Ovary (tissue), 9 donors: ENCODE measurements around the gene MCFD2. TPM values are rescaled to one million over a fixed set of nuclear protein-coding genes. Genes with fewer than 3 reads are reported as not detected.

Source experiments
- DNase-seq, 5 donors: peaks; one replicate each; pipeline ENCODE4 v3.0.0-alpha.2; 2019 to 2020
- H3K27ac ChIP-seq, 2 donors: fragments of 200-600 bp; one replicate each; pipeline versions ENCODE4 v1.5.1 to v1.8.0; 2019 to 2022
- H3K27me3 ChIP-seq: fragments of 200-600 bp; one replicate; pipeline ENCODE4 v1.8.0; 2022
- H3K36me3 ChIP-seq: fragments of 200-600 bp; sonication (generic); one replicate; pipeline ENCODE4 v1.5.1; 2019
- H3K4me1 ChIP-seq: one replicate; pipeline ENCODE4 v1.8.1; 2013; ENCODE audit warnings: mild to moderate bottlenecking, moderate library complexity; ENCODE audit not compliant: insufficient read depth
- H3K4me3 ChIP-seq: fragments of 200-600 bp; sonication (generic); one replicate; pipeline ENCODE4 v1.5.1; 2017
- H3K9me3 ChIP-seq, 2 donors: fragments of 200-600 bp in 1 of 2; sonication (generic) in 1 of 2; one replicate each; pipeline versions ENCODE4 v1.5.1 to v1.8.1; 2013 to 2019; ENCODE audit warnings: mild to moderate bottlenecking in 1 of 2, moderate library complexity in 1 of 2
- EP300 ChIP-seq: sonication (generic); formaldehyde crosslinking; IDR thresholded peaks from one replicate; pipeline ENCODE4 v1.6.1; 2017; ENCODE audit warnings: antibody characterized with exemption
- POLR2A ChIP-seq: fragments of 450-650 bp; IDR thresholded peaks from one replicate; pipeline ENCODE4 v1.6.1; 2017; ENCODE audit warnings: antibody characterized with exemption, mild to moderate bottlenecking, moderate library complexity
- WGBS, 3 donors: extraction: QIAGEN DNeasy Blood & Tissue Kit in 1 of 3; methylation state at CpG; one replicate each; pipeline versions ENCODE4 v1.1.5 to v1.1.7; 2013 to 2017; 5-methylcytosine and 5-hydroxymethylcytosine counted together
- intact Hi-C, 4 donors: fragments of 100-400 bp; cut with DNase I; formaldehyde crosslinking; loops; one replicate each; pipeline versions ENCODE4 v1.11.0 to v1.15.1; 2022 to 2023
- polyA plus RNA-seq, 2 donors: library from polyadenylated mRNA; stranded (reverse); fragments of 200-250 nt in 1 of 2; fragments of 350-450 nt in 1 of 2; fragmentation: Illumina TruSeq in 1 of 2; extraction: RNeasy Lipid Tissue Mini Kit (QIAGEN cat#74804) in 1 of 2; gene quantifications; one replicate each; pipeline ENCODE4 v1.2.3, GENCODE V29; 2013 to 2014
- small RNA-seq: library from RNA; depleted of rRNA; stranded (forward); fragments of <200 nt; gene quantifications from one replicate; pipeline ENCODE3, GENCODE V24; 2016
- total RNA-seq, 7 donors: library from RNA; depleted of rRNA in 2 of 7; stranded (reverse); fragments of >200 nt in 2 of 7; fragmentation: NEBNext Ultra II Directional in 3 of 7; extraction: Animal tissue kit (Norgen Biotek cat#: 25700) in 3 of 7; gene quantifications; one replicate each; pipeline versions ENCODE4 v1.1.0 to v1.2.4, GENCODE V29; 2016 to 2023
- TF ChIP-seq, protein P1 (sequence below), 3 donors: fragments of 450-650 bp in 2 of 3; fragments of 200-600 bp in 1 of 3; IDR thresholded peaks; one replicate each; pipeline versions ENCODE4 v1.5.1 to v1.8.0; 2016 to 2022; ENCODE audit warnings: antibody characterized with exemption in 3 of 3, mild to moderate bottlenecking in 1 of 3
- donor health status: DM: no; HTN: no; CAD: no; lungs with moderate emphysema.
- donor health status: DM: no; HTN: no; CAD: no.
- donor health status: Bipolar disorder and iron deficiency.
- donor health status: DM: yes; HTN: yes; CAD: no.
- donor health status: DM: no; HTN: no; CAD: no.
- donor health status: DM: yes; HTN: yes; CAD: no.

MCFD2 gene
- total and polyA plus RNA-seq, 9 donors, result 62.8 to 176 (median 134) TPM

DNA sequence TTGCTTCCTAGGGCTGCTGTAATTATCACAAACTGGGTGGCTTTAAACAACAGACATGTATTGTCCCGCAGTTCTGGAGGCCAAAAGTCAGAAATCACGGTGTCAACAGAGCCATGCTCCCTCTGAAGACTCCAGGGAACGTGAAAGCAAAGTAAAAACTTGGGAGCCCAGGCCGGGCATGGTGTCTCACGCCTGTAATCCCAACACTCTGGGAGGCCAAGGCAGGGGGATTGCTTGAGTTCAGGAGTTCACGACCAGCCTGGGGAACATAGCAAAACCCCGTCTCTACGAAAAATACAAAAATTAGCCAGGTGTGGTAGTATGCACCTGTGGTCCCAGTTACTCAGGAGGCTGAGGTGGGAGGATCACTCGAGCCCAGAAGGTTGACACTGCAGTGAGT, 63.5 kb downstream of the MCFD2 start:
- Histone ChIP-seq H3K27me3 (no peaks in the 10 kb centered on the region), H3K9me3 (no peaks in the 10 kb centered on the region), H3K4me3 (no peak overlapping the region), H3K4me1 (peaks cover 48% of the 10 kb centered on the region), H3K27ac (peak overlapping the region in 1 of 2 donors; percentile 28), H3K36me3 (no peaks in the 10 kb centered on the region)
- intact Hi-C loops, result no loop called here
- WGBS, 3 donors, result 91 to 93% (median 91%) methylated on average over 9 of the region's 9 CpGs
- peak in 1 of 5 donors; percentile 19 for DNase-seq
- TF ChIP-seq POLR2A (no peak), EP300 (no peak)
- TF ChIP-seq, protein P1, sequence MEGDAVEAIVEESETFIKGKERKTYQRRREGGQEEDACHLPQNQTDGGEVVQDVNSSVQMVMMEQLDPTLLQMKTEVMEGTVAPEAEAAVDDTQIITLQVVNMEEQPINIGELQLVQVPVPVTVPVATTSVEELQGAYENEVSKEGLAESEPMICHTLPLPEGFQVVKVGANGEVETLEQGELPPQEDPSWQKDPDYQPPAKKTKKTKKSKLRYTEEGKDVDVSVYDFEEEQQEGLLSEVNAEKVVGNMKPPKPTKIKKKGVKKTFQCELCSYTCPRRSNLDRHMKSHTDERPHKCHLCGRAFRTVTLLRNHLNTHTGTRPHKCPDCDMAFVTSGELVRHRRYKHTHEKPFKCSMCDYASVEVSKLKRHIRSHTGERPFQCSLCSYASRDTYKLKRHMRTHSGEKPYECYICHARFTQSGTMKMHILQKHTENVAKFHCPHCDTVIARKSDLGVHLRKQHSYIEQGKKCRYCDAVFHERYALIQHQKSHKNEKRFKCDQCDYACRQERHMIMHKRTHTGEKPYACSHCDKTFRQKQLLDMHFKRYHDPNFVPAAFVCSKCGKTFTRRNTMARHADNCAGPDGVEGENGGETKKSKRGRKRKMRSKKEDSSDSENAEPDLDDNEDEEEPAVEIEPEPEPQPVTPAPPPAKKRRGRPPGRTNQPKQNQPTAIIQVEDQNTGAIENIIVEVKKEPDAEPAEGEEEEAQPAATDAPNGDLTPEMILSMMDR (IDR thresholded peaks at IDR 0.05), result no peak

Small RNA genes within 50 kb of the gene (small RNA-seq; reads per million reads assigned to genes)
- gene AC093732.2, result not detected

Other genes with a start within 250 kb of the MCFD2 start
- 10 to 100 TPM; 32.6 to 67.3 (median 53.9) TPM for gene SOCS5, start 216.5 kb downstream of the MCFD2 start, total RNA-seq
- 10 to 100 TPM; 19.8 to 24.2 TPM for gene SOCS5, start 216.5 kb downstream of the MCFD2 start, polyA plus RNA-seq
- 10 to 100 TPM; 10.6 to 27.4 (median 20.2) TPM for gene TTC7A, start 25.4 kb upstream of the MCFD2 start, total RNA-seq
- 10 to 100 TPM in 1 of 2 donors, 1 to 10 TPM in 1; 5.3 to 11.9 TPM for gene TTC7A, start 25.4 kb upstream of the MCFD2 start, polyA plus RNA-seq
- under 1 TPM in 1 of 7 donors, not detected in 6; 0.35 TPM for gene STPG4, start 239.5 kb upstream of the MCFD2 start, total RNA-seq
- under 1 TPM in 1 of 2 donors, not detected in 1; 0.17 TPM for gene STPG4, start 239.5 kb upstream of the MCFD2 start, polyA plus RNA-seq